HepG2 (cell line): Measurements from ENCODE around the gene ZNF280A. TPM values are rescaled to one million over a fixed set of nuclear protein-coding genes. Genes with fewer than 3 reads are reported as not detected.

Source experiments
- ATAC-seq: fragments of 200-7000 bp; cut with Tn5 transposase; 3 replicates; pipeline ENCODE4 v1.9.1; 2020; ENCODE audit warnings: mild to moderate bottlenecking, moderate library complexity
- BruUV-seq: library from RNA; stranded (reverse); fragments of 400-500 nt; replicated peaks from 2 replicates; lab custom pipeline; 2021; lab: Mats Ljungman, UMichigan
- CTCF ChIA-PET: fragments of 300-600 bp; formaldehyde crosslinking; extraction: SDS; loops from one replicate; lab custom pipeline; 2021; ENCODE audit warnings: low total read pairs, inconsistent platforms, low intra/inter-chr PET ratio; lab: Yijun Ruan, JAX
- POLR2A ChIA-PET: fragments of 350-600 bp; sonication (Branson Sonifier 250); formaldehyde crosslinking; loops from one replicate; lab custom pipeline; 2020; ENCODE audit warnings: antibody characterized with exemption, inconsistent platforms; lab: Yijun Ruan, JAX
- DNase-seq: peaks from one replicate; pipeline ENCODE4 v3.0.0-alpha.2; 2015; ENCODE audit warnings: low spot score
- FAIRE-seq: peaks from 3 replicates; lab custom pipeline; 2011; peaks lifted over from hg19 to GRCh38; lab: Jason Lieb, UNC
- H2AFZ ChIP-seq: one replicate; pipeline ENCODE4 v1.6.1; 2011; ENCODE audit warnings: low read length, inconsistent platforms
- H3K27ac ChIP-seq: fragments of 300-600 bp; 3 replicates; pipeline ENCODE4 v1.8.0; 2011; ENCODE audit warnings: mixed run types, mild to moderate bottlenecking, mixed read lengths, low read length, inconsistent platforms; ENCODE audit not compliant: insufficient read depth; ENCODE audit errors: extremely low read length
- H3K27me3 ChIP-seq, 2 experiments: fragments of 200-600 bp in 1 of 2; 2 replicates in 1 of 2; 3 replicates in 1 of 2; pipeline versions ENCODE4 v1.6.0 to v1.8.0; 2011; ENCODE audit warnings: low read length in 2 of 2, mild to moderate bottlenecking in 2 of 2, moderate library complexity in 2 of 2, inconsistent platforms in 1 of 2; ENCODE audit not compliant: insufficient read depth in 2 of 2, control insufficient read depth in 1 of 2
- H3K36me3 ChIP-seq, 2 experiments: fragments of 200-600 bp in 1 of 2; replicated peaks in 1 of 2; 2 replicates in 1 of 2; 3 replicates in 1 of 2; pipeline versions ENCODE4 v1.5.1 to v1.8.0; 2011; ENCODE audit warnings: low read length in 2 of 2, inconsistent platforms in 1 of 2; ENCODE audit not compliant: insufficient read depth in 2 of 2, control insufficient read depth in 1 of 2
- H3K4me1 ChIP-seq: 2 replicates; pipeline ENCODE4 v1.5.1; 2012; ENCODE audit warnings: low read length, inconsistent platforms; ENCODE audit not compliant: insufficient read depth
- H3K4me2 ChIP-seq: 2 replicates; pipeline ENCODE4 v1.6.0; 2011; ENCODE audit warnings: low read depth, low read length, inconsistent platforms
- H3K4me3 ChIP-seq, 3 experiments: fragments of 200-600 bp in 1 of 3; sonication (generic), shearing (Covaris generic) in 1 of 3; replicated peaks in 1 of 3; 2 replicates each; pipeline ENCODE4 v1.5.1; 2011 to 2016; ENCODE audit warnings: low read length in 3 of 3, inconsistent platforms in 2 of 3, low read depth in 2 of 3, mild to moderate bottlenecking in 2 of 3, control low read depth in 1 of 3, mixed read lengths in 1 of 3; ENCODE audit not compliant: insufficient read depth in 1 of 3
- H3K79me2 ChIP-seq: one replicate; pipeline ENCODE4 v1.6.1; 2011; ENCODE audit warnings: low read length, inconsistent platforms; ENCODE audit not compliant: insufficient read depth
- H3K9ac ChIP-seq: 2 replicates; pipeline ENCODE4 v1.6.0; 2011; ENCODE audit warnings: mild to moderate bottlenecking, low read depth, low read length, inconsistent platforms; ENCODE audit not compliant: insufficient read depth
- H3K9me3 ChIP-seq: 2 replicates; pipeline ENCODE4 v1.5.1; 2012; ENCODE audit warnings: mild to moderate bottlenecking, low read length
- H4K20me1 ChIP-seq: 2 replicates; pipeline ENCODE4 v1.6.0; 2011; ENCODE audit warnings: inconsistent platforms, mild to moderate bottlenecking, low read length, moderate library complexity; ENCODE audit not compliant: insufficient read depth
- ADNP ChIP-seq: sonication (generic); formaldehyde crosslinking; IDR thresholded peaks from 2 replicates; pipeline ENCODE4 v1.4.0; 2020; ENCODE audit warnings: missing genetic modification reagents
- FOXJ3 ChIP-seq: sonication (generic); formaldehyde crosslinking; IDR thresholded peaks from 2 replicates; pipeline ENCODE4 v1.4.0; 2020; ENCODE audit warnings: missing genetic modification reagents, mild to moderate bottlenecking, borderline replicate concordance
- MTF2 ChIP-seq: sonication (generic); formaldehyde crosslinking; IDR thresholded peaks from 2 replicates; pipeline ENCODE4 v1.5.0; 2020; ENCODE audit warnings: missing genetic modification reagents, borderline replicate concordance
- PCBP2 ChIP-seq: fragments of 200-400 bp; formaldehyde crosslinking; optimal IDR thresholded peaks from 2 replicates; pipeline ENCODE3; 2018; ENCODE audit warnings: low read length, low read depth; ENCODE audit not compliant: poor library complexity, severe bottlenecking
- PPARG ChIP-seq: conservative IDR thresholded peaks from 2 replicates; pipeline ENCODE4 v1.6.1; 2016; ENCODE audit warnings: missing biosample characterization, missing genetic modification reagents
- RNF2 ChIP-seq: fragments of 450-650 bp; conservative IDR thresholded peaks from 2 replicates; pipeline ENCODE4 v1.6.1; 2016; ENCODE audit warnings: low read depth
- ZNF782 ChIP-seq: sonication (generic); formaldehyde crosslinking; IDR thresholded peaks from 2 replicates; pipeline ENCODE4 v1.4.0; 2020; ENCODE audit warnings: missing genetic modification reagents, mild to moderate bottlenecking, borderline replicate concordance
- ZSCAN5A ChIP-seq: sonication (generic); formaldehyde crosslinking; IDR thresholded peaks from 2 replicates; pipeline ENCODE4 v1.8.0; 2022; ENCODE audit warnings: mild to moderate bottlenecking, missing genetic modification reagents, borderline replicate concordance
- WGBS: methylation state at CpG from one replicate; pipeline ENCODE4 v1.1.6; 2017; ENCODE audit warnings: low lambda C conversion rate; 5-methylcytosine and 5-hydroxymethylcytosine counted together
- in situ Hi-C: cut with HindIII; loops from 2 replicates; pipeline ENCODE4 v1.10.0; 2017; ENCODE audit warnings: low pct_unique_long_range_greater_than_20kb; ENCODE audit not compliant: extremely low pct_ligation_motif_present
- intact Hi-C: fragments of 100-400 bp; cut with micrococcal nuclease; formaldehyde crosslinking; loops from one replicate; pipeline ENCODE4 v1.10.0; 2022; ENCODE audit not compliant: unreplicated experiment
- polyA plus RNA-seq, 8 experiments: library from polyadenylated mRNA; depleted of rRNA in 3 of 8; stranded (reverse) in 7 of 8; unstranded in 1 of 8; fragments of >200 nt; fragmentation: Illumina TruSeq in 4 of 8; extraction: Trizol in 4 of 8; gene quantifications; 2 replicates each; pipeline versions ENCODE4 v1.2.1 to v1.2.3, GENCODE V29; 2011 to 2016; ENCODE audit warnings: low read depth in 4 of 8, missing spikeins in 1 of 8, mixed read lengths in 1 of 8; ENCODE audit not compliant: insufficient read depth in 1 of 8
- total RNA-seq, 5 experiments: library from RNA; depleted of rRNA; stranded (reverse); fragments of >200 nt; fragmentation: Illumina TruSeq; extraction: Trizol; gene quantifications; 2 replicates each; pipeline ENCODE4 v1.2.3, GENCODE V29; 2016; ENCODE audit warnings: low read depth in 1 of 5
- TF ChIP-seq, protein P1 (sequence below), 2 experiments: fragments of 450-650 bp in 1 of 2; sonication (generic) in 1 of 2; formaldehyde crosslinking in 1 of 2; IDR thresholded peaks; 2 replicates each; pipeline versions ENCODE4 v1.6.1 to v1.8.0; 2016 to 2022; ENCODE audit warnings: antibody characterized with exemption in 1 of 2, mild to moderate bottlenecking in 1 of 2, missing genetic modification reagents in 1 of 2

ZNF280A gene
- total and polyA plus RNA-seq, 2 of the 13 experiments (the other 11 are each of a cell fraction or from before 2014, with no cell fraction given), result 1.4 to 2.9 TPM

DNA sequence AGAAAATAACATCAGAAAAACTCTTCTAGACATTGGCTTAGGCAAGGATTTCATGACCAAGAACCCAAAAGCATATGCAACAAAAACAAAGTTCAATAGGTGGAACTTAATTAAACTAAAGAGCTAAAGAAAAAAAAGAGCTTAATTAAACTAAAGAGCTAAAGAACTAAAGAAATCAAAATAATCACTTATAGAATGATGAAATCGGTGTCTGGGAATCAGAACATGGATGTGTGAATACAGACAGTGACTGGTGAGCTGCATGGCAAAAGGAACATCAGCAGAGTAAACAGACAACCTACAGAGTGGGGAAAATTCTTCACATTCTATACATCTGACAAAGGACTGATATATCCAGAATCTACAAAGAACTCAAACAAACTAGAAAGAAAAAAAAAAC lies 53.0 kb downstream of the ZNF280A start:
- no peak for TF ChIP-seq RNF2
- TF ChIP-seq FOXJ3 (CRISPR knock-in tag), result no peak
- no peak for TF ChIP-seq ZSCAN5A (CRISPR knock-in tag)
- TF ChIP-seq ADNP (CRISPR knock-in tag), result no peak
- no peak for TF ChIP-seq PCBP2
- TF ChIP-seq, protein P1, sequence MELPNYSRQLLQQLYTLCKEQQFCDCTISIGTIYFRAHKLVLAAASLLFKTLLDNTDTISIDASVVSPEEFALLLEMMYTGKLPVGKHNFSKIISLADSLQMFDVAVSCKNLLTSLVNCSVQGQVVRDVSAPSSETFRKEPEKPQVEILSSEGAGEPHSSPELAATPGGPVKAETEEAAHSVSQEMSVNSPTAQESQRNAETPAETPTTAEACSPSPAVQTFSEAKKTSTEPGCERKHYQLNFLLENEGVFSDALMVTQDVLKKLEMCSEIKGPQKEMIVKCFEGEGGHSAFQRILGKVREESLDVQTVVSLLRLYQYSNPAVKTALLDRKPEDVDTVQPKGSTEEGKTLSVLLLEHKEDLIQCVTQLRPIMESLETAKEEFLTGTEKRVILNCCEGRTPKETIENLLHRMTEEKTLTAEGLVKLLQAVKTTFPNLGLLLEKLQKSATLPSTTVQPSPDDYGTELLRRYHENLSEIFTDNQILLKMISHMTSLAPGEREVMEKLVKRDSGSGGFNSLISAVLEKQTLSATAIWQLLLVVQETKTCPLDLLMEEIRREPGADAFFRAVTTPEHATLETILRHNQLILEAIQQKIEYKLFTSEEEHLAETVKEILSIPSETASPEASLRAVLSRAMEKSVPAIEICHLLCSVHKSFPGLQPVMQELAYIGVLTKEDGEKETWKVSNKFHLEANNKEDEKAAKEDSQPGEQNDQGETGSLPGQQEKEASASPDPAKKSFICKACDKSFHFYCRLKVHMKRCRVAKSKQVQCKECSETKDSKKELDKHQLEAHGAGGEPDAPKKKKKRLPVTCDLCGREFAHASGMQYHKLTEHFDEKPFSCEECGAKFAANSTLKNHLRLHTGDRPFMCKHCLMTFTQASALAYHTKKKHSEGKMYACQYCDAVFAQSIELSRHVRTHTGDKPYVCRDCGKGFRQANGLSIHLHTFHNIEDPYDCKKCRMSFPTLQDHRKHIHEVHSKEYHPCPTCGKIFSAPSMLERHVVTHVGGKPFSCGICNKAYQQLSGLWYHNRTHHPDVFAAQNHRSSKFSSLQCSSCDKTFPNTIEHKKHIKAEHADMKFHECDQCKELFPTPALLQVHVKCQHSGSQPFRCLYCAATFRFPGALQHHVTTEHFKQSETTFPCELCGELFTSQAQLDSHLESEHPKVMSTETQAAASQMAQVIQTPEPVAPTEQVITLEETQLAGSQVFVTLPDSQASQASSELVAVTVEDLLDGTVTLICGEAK (IDR thresholded peaks at IDR 0.05), result no peak
- TF ChIP-seq, protein P1 (CRISPR knock-in tag; IDR thresholded peaks at IDR 0.05), result no peak
- TF ChIP-seq MTF2 (CRISPR knock-in tag), result no peak
- no peak for TF ChIP-seq ZNF782 (CRISPR knock-in tag)
- TF ChIP-seq PPARG (CRISPR knock-in tag), result no peak
- in situ Hi-C loops (no loop called here), intact Hi-C loops (loop anchor here (10.0 kb wide), 1 partner anchor 118 kb away; no protein-coding TSS in a partner anchor)
- H3K27ac ChIP-seq, result no peak overlapping the region
- CTCF ChIA-PET, result no interaction called here
- H3K4me1 ChIP-seq, result no peaks in the 10 kb centered on the region
- no peak overlapping the region for H3K4me3 ChIP-seq
- ATAC-seq (no peak), DNase-seq (no peak), FAIRE-seq (no peak)
- no peak overlapping the region for H3K9ac ChIP-seq
- POLR2A ChIA-PET, result no interaction called here
- peaks cover 0 to 6% of the 10 kb centered on the region in 2 experiments; a peak in 1 of 5 replicates for H3K27me3 ChIP-seq
- H3K36me3 ChIP-seq, result no peaks in the 10 kb centered on the region
- 3% methylated on average over 1 of the region's 1 CpG for WGBS
- H4K20me1 ChIP-seq, result no peaks in the 10 kb centered on the region
- H3K9me3 ChIP-seq, result peaks cover 4% of the 10 kb centered on the region; the same call in 1 of the 2 replicates
- BruUV-seq, result no TSS peak
- no peak overlapping the region for H2AFZ ChIP-seq
- no peaks in the 10 kb centered on the region for H3K79me2 ChIP-seq
- H3K4me2 ChIP-seq, result no peak overlapping the region
